DMS153 treated with DMSO at 0.1 percent for 48 hours (cell line): ENCODE measurements around the gene DCLRE1C.
"Not testable (repeated sequence)": the region's sequence is repeated elsewhere in the genome, so short reads cannot be mapped to it uniquely, and the experiment has no call there.

ENCODE experiments used
- DNase-seq: peaks from one replicate; lab custom pipeline; 2025; ENCODE audit not compliant: unreplicated experiment; lab: John Stamatoyannopoulos, UW

The DCLRE1C gene

GRCh38 chr10:14954001-14954770 is at the start of gene DCLRE1C:
Gene DCLRE1C, minus strand, starts transcription at chr10:14954096. Its CDS starts 86 bp downstream, at chr10:14954010.
- peak; percentile 48 for DNase-seq

GRCh38 chr10:14995964-14996565 is 42.2 kb upstream of the DCLRE1C start:
- DNase-seq: no peak

DNA sequence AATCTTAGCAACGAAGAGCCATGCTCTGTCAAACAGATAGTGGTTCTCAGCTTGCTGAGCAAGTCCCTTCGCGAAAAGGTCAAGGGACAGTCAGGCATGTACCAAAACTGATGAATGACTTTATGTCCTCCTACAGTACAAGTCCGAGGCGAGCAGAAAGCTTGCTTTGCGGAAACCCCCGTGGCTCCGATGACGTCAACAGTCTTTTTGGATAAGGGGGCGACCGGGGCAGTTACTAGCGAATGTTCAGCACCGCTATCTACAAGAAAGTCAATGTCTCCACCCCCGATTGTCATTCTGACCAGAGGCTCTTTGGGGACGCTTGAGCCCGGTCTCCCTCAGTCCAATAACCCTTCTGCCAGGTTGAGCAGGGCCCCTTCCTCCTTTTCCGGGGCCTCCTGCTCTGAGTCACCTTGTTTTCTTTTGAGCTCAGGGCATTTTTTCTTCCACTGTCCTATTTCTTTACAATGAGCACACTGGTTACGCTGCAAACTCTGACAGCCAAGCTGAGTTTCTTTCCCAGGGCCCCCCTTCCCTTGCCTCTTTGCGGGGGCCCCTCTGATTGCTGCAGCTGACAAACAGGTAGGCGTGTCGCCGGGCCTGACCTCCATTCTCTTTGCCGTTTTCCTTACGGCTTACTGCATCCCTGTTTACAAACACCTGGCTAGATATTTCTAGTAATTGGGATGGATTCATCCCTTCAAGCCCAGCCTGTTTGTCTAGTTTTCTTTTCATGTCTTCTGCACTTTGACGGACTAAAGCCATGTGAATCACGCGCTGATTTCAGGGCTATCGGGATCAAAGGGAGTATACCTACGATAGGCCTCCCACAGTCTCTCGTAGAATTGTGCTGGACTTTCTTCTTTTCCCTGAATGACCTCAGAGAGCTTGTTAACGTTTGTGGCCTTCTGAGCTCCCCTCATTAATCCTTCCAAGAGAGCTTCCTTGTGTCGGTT is 39.9 kb upstream of the DCLRE1C start:
- DNase-seq: not testable (repeated sequence)

GRCh38 chr10:14992336-14992735 is 38.4 kb upstream of the DCLRE1C start:
- DNase-seq: not testable (repeated sequence)

GRCh38 chr10:14991035-14991749 is 37.3 kb upstream of the DCLRE1C start:
- not testable (repeated sequence) for DNase-seq

DNA sequence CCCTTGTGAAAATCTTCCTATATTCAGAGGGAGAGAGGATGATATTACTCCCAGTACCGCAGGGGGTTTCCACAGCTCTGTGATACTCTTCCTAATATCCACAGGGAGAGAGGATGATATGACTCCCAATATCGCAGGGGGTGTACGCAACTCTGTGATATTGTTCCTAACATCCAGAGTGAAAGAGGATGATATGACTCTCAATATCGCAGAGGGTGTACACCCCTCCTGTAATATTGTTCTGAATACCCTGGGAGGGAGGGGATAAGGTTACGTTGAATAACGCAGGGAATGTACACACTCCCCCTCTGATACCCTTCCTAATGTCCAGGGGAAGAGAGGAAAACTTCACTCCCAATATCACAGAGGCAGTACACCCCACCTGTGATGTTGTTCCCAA is 35.7 kb upstream of the DCLRE1C start:
- not testable (repeated sequence) for DNase-seq

DNA sequence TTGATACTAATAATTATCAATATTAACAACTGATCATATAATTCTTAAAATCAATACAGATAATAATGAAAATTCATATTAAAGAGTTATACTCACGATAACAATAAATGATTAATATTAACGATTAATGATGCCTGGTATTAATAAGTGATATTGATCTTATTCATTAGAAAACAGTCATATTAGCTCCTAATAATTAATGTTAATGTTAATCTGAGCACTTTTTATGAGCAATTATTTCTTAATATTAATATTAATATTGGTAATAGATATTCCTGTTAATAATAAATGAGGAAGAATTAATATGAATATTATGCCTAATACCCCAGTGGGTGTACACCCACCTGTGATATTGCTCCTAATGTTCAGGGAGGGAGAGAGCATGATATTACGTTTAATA is 28.8 kb upstream of the DCLRE1C start:
- DNase-seq: no peak

GRCh38 chr10:14975672-14976273 is 21.9 kb upstream of the DCLRE1C start:
- DNase-seq: no peak

DNA sequence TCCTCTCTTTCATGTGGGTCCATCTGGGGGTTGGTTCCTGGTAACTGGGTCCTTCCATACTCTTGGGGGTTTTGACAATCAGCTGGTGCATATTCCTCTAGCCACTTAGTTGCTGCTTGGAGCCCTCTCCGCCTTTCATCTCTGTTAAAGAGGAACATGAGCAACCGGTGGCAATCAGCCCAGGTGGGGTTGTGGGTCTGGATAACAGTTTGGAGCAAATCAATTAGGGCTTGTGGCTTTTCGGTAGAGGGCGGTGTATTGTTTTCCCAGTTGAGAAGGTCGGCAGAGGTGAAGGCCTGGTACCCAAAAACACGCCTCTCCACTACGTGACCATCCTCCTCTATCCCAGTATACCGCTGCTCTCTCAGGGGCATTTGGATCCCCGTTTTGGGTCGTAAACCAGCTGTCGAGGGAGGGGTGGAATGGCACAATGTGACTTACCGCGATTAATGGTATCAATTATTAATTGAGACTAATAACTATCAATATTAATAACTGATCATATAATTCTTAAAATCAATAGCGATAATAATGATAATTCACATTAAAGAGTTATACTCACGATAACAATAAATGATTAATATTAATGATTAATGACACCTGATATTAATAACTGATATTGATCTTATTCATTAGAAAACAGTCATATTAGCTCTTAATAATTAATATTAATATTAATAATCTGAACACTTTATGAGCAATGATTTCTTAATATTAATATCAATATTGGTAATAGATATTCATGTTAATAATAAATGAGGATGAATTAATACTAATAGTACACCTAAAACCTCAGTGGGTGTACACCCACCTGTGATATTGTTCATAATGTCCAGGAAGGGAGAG is 20.5 kb upstream of the DCLRE1C start:
- not testable (repeated sequence) for DNase-seq

- no peak for DNase-seq
Observed at GRCh38 chr10:14971867-14972448, 18.1 kb upstream of the DCLRE1C start.

DNA sequence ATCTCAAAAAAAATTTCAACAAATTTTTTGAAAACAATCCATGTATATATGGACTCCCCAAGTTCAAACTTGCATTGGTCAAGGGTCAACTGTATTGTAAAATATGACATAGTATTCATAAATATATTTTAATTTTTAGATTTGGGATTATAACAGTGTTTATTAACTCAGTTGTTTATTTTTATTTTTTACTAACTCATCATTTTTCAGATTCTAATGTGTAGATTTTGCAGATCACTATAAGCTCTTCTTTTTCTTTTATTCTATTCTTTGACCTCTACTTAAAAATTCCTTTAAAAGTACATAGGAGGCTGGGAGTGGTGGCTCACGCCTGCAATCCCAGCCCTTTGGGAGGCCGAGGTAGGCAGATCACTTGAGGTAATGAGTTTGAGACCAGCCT is 14.0 kb upstream of the DCLRE1C start:
- no peak for DNase-seq

DNA sequence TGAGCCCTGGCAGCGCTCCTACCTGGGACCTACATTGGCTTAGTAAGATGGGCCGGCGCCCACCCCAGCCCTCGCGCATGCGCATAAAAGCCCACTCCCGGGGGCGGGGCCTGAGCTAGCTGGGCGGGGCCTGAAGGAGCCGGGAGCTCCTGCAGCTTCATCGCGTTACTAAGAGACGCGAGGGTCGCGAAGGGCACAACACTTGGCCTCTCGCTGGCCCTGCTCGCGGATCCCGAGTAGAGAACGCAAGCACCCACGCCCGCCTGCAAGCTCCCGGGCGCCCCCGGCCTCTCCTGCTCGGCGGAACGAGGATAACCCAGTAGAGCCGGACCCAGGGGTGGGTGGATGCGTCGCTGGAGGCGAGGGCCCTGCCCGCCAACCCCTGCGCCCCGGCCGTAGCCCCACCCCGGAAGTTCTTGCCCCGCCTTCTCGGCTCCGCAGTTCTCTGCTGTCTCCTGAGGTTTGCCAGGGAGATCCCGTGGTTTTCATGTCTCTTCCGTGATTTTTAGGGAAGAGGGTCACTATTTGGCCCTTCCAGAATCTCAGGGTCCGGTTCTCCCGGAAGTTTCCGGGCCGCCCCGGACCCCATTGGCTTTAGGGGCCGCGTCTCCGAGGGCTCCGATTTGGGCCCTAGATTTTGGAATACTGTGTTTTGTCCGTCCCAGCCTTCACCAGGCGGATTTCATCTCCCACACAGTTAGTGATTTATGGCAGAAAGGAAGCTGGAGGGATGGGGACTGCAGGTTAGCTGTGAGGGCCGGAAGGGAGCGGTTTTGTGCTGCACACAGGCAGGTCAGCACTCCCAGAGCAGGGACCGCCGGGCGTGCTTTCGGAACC is 5.5 kb upstream of the DCLRE1C start, which contains the start of gene MEIG1:
Gene MEIG1, plus strand, starts transcription at position 168 of the 837 bp plus-strand sequence. CDS start 7,081 bp downstream, outside the sequence.
- DNase-seq: peak; percentile 47

GRCh38 chr10:14958872-14959220 is 5.0 kb upstream of the DCLRE1C start:
- no peak for DNase-seq

DNA sequence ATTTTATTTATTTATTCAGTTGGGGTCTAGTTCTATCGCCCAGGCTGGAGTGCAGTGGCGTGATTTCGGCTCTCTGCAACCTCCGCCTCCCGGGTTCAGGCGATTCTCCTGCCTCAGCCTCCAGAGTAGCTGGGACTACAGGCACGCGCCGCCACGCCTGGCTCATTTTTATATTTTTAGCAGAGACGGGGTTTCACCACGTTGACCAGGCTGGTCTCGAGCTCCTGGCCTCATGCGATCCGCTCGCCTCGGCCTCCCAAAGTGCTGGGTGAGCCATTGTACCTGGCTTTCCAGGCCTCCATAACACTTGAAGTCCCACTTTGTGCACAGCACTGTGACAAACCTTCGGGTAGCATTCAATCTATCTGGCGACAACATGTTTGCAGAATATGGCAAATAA is 1.0 kb upstream of the DCLRE1C start:
- no peak for DNase-seq

GRCh38 chr10:14953424-14954000 is 384 bp downstream of the DCLRE1C start:
- DNase-seq: no peak

GRCh38 chr10:14952851-14953423 is 959 bp downstream of the DCLRE1C start:
- DNase-seq: no peak

GRCh38 chr10:14949291-14949690 is 4.6 kb downstream of the DCLRE1C start:
- DNase-seq: no peak
